ENCODE data around the gene PAGE2.
A peak's percentile ranks its signal among the peaks of the same experiment; 100 is the strongest.
"Not testable (repeated sequence)": the region's sequence is repeated elsewhere in the genome, so short reads cannot be mapped to it uniquely, and the experiment has no call there.

Gene PAGE2, protein sequence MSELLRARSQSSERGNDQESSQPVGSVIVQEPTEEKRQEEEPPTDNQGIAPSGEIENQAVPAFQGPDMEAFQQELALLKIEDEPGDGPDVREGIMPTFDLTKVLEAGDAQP

DNA sequence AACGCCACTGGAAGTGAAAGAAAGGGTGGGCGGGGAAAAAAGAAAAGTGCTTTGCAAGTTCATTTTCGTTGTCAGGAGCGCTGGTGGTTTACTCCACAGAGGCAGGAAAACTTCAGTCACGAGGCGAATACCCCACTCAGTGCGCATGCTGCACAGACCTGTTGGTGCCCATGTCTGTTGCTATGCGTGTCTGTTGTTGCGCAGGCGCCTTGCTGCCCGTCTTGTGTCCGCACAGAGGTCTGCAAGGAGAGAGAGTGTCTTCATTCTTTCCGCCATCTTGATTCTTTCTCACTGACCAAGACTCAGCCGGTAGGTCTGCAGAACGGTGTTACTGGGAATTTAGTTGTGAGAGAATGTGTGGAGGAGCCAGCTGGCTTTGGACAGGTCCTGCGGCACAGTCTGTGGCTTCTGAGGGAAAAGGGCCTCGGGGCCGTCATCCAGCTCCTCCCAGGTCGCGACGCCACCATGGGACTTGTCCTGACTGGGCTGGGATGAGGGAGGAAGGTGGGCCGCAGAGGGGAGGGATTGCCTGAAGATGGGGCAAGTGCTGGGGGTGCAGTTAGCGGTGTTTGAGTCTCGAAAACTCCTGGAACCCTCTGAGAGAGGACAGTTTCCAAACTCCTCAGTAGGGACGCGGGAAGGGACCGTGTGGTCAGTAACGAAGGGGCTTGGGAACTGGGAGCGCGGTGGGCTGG, at the start of gene PAGE2:
TSS of gene PAGE2 (plus strand) at position 224 of the 695 bp plus-strand sequence. CDS start 1,003 bp downstream, outside the sequence.
- DNase-seq (ENCODE audit: low spot score): no peak

DNA sequence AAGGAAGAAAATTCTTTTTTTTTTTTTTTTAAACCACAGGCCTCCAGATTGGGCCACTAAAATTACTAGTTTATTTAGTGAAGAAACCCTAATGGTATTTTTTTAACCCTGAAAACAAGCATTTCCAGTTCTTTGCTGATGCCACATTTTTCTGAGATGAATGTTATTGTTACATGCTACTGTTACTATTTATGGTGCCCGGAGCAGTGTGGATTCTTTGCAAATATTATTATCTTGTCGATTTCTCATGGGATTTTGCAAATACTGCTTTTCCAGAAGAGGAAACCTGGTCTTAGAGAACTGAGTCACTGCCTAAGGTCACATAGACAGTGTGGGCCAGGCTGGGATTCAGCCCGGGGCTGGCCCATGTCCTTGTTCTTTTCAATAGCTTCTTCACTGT, 49.3 kb upstream of the PAGE2 start:
- no peak for DNase-seq (ENCODE audit: low spot score)

DNA sequence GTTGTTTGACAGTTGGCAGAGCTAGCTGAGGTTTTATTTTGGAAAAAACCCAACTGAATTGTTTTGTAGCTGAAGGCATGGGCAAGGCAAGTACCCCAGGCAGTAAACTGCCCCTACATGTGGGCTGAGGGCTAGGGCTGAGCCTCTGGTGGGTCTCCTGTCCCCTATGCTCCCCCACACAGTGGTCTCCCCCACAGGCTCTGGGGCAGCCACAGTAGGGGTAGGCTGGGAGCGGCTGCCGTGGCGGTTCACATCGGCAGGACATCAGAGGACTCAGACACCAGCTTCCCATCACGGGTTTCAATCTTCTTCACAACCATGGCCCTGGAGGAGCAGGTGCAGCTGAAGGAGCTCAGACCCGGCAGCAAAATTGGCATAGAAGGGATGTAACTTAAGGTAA, 47.3 kb upstream of the PAGE2 start:
- no peak for DNase-seq (ENCODE audit: low spot score)

DNA sequence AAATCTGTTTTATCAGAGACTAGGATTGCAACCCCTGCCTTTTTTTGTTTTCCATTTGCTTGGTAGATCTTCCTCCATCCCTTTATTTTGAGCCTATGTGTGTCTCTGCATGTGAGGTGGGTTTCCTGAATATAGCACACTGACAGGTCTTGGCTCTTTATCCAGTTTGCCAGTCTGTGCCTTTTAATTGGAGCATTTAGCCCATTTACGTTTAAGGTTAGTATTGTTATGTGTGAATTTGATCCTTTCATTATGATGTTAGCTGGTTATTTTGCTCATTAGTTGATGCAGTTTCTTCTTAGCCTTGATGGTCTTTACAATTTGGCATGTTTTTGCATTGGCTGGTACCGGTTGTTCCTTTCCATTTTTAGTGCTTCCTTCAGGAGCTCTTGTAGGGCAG, 38.2 kb upstream of the PAGE2 start:
- DNase-seq (ENCODE audit: low spot score): not testable (repeated sequence)

- DNase-seq (ENCODE audit: low spot score): peak; percentile 73
Measured at GRCh38 chrX:55056820-55057674, 31.8 kb upstream of the PAGE2 start.

DNA sequence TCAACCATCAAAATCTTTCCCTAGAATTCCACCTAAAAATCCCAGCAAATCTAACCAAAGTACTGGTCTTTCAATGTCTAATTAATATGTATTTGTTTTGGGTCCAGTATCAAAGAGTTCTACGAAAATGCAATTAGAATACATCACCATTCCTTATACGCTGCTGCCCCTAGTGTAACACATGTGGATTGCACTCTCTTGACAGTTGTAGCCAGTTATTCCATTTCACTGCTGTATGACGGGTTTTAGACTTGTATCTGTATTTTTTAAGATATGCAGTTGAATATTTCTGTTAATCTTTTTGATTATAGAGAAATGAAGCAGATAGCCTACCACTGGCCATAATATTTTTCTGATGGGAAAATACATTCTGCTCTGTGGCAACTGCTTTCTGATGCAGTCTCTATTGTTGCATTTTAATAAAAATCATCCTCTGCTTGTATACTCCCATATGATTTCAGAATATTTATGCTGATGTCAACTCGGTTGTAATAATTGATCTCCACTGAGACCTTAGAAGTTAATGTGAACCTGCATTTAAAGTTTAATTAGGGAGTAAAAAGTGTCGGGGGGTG, 31.1 kb upstream of the PAGE2 start:
- DNase-seq (ENCODE audit: low spot score): peak; percentile 83

DNA sequence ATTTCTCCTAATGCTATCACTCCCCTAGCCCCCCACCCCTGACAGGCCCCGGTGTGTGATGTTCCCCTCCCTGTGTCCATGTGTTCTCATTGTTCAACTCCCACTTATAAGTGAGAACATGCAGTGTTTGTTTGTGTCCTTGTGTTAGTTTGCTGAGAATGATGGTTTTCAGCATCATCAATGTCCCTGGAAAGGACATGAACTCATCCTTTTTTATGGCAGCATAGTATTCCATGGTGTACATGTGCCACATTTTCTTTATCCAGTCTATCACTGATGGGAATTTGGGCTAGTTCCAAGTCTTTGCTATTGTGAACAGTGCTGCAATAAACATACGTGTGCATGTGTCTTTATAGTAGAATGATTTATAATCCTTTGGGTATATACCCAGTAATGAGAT, 21.6 kb upstream of the PAGE2 start:
- DNase-seq (ENCODE audit: low spot score): not testable (repeated sequence)

GRCh38 chrX:55072286-55072685, 16.5 kb upstream of the PAGE2 start:
- DNase-seq (ENCODE audit: low spot score): no peak

GRCh38 chrX:55074851-55075467, 13.9 kb upstream of the PAGE2 start, which contains the start of gene PAGE2B:
TSS of gene PAGE2B (plus strand) at chrX:55075030. CDS start at chrX:55076042, 1,012 bp downstream.
- DNase-seq (ENCODE audit: low spot score): no peak

GRCh38 chrX:55098691-55099090, 9.9 kb downstream of the PAGE2 start:
- DNase-seq (ENCODE audit: low spot score): no peak

GRCh38 chrX:55099162-55099561, 10.3 kb downstream of the PAGE2 start:
- DNase-seq (ENCODE audit: low spot score): no peak

GRCh38 chrX:55102754-55103153, 13.9 kb downstream of the PAGE2 start:
- no peak for DNase-seq (ENCODE audit: low spot score)

- DNase-seq (ENCODE audit: low spot score): no peak
Measured at GRCh38 chrX:55107262-55107661, 18.4 kb downstream of the PAGE2 start.

DNA sequence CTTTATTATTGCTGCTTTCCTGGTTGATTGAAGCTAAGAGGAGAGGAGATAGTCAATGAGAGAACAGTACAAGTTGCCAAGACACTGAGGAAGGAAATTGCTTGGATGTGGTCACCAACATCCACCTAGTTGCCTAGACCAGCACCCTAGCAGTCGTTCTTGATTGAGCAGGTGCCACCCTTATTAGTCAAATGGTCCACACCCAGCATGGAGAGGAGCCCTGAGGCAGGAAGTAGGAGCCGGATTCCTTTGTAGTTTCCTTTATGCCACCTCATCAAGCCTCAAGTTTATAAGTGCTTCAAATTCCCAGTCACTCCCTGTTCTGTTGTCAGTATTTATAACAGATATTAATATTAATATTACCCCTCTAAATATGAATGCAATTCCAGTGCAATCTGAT, 19.1 kb downstream of the PAGE2 start:
- DNase-seq (ENCODE audit: low spot score): no peak

DNA sequence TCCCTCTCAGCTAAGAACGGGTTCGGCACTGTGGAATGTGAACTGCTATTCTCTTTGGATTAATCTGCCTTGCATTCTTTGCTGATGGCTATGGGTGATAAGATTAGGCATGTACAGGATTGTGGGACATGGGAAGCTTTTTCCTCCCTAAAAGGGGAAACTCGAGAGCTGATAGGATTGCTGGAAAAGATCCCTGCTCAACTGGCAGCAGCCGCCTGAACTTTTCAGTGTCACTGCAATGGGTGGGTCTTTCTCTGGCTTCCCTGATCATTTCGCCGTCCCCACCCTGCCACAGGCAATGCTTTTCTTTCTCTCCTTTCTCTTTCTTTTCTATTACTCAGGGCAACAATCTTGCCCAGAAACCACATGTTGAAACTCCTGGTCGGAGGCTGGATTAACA, 20.5 kb downstream of the PAGE2 start:
- DNase-seq (ENCODE audit: low spot score): no peak

DNA sequence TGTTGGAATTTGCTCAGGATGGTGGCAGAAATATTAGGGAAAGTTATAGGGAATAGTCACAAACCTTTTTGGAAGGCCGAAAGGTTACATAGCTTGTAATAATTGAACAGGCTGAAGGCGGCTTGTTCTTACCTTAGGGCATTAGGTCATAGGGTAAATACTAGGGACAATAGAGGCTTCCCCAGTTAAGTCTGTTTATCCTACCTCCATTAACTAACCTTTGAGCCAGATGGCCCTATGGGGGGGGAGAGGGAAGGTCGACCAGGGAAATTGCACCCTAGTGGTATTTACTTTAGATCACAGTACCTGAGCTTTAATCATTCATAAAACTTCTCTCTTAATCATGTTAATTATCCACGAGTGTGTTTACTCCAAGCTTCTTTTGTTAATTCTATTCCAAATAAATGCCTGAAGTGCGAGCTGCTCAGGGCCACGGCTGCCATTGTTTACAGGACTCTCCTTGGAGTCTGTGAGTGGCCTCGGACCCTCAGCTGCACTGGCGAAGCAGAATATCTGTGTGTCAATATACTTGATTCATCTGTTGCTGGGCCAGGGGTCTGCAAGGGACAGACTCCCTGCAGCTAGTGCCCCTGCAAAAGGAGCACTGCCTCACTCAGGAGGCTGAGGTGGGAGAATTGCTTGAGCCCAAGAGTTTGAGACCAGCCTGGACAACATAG, 22.9 kb downstream of the PAGE2 start:
- no peak for DNase-seq (ENCODE audit: low spot score)

DNA sequence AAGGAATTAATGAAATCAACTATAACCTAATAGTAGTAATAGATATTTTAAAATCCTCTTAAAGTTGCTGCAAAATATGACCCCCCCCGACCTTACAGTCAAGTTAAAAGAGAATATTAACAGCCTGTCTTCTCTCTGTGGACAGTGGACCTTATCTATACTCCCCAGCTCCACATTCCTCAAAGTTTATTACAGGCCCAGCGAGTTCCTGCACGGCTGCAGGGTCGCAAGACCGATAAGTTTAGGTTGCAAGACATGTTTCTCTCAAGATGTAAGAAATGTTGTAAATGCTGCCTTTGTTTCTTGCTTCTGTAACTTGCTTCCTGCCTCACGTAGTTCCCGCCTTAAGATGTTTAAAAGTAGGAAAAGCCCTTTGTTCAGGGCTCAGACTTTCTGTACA, 27.8 kb downstream of the PAGE2 start:
- peak; percentile 51 for DNase-seq (ENCODE audit: low spot score)

GRCh38 chrX:55118574-55118973, 29.8 kb downstream of the PAGE2 start:
- no peak for DNase-seq (ENCODE audit: low spot score)

GRCh38 chrX:55119271-55119670, 30.5 kb downstream of the PAGE2 start:
- DNase-seq (ENCODE audit: low spot score): no peak

DNA sequence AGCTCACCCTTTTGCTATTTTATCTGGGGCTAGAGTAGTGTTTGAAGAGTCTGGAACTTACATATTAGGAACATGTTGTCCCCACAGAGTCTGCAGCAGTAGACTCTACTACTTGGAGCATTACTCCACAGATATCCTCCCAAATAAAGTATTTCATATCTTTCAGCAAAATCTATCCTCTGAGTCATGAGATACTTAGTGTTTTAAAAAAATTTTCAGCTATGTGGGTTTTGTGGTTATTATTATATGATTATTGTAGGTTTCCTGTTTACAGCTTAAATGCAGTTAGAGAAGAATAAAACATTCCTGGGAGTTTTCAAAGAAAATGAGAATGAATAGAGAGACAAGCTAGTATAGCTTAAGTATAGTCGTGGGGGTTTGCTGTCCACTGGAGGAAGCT, 30.9 kb downstream of the PAGE2 start:
- peak; percentile 15 for DNase-seq (ENCODE audit: low spot score)

DNA sequence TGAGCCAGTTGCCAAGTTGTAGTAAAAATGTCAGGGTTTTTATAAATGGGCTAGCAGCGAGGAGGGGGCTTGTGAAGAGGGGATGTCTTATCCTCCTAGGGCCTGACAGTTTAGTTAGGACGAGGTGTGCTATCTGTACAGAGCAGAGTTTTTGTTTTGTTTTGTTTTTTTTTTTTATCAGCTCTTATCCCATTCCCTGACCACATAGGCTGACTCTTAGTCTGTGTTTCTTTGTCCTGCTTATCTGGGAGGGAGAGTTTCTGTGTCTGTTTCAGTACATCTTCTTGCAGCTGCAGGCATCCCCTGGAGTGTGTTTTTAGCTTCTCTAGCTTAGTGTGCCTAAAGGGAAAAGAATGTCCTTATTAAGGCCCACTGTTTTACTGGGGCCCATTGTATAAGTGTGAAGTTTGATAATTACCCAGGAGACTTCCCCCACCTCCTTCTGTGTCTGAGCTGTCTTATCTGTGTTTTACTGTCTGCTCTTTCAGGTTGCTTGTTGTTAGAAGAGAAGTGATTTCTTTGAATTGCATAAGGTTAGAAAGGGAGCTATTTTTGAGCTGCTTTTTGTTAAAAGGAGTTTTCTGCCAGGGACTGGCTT, 32.0 kb downstream of the PAGE2 start:
- DNase-seq (ENCODE audit: low spot score): peak; percentile 6
